ENCODE data around the gene EIF1.

EIF1 gene

DNA sequence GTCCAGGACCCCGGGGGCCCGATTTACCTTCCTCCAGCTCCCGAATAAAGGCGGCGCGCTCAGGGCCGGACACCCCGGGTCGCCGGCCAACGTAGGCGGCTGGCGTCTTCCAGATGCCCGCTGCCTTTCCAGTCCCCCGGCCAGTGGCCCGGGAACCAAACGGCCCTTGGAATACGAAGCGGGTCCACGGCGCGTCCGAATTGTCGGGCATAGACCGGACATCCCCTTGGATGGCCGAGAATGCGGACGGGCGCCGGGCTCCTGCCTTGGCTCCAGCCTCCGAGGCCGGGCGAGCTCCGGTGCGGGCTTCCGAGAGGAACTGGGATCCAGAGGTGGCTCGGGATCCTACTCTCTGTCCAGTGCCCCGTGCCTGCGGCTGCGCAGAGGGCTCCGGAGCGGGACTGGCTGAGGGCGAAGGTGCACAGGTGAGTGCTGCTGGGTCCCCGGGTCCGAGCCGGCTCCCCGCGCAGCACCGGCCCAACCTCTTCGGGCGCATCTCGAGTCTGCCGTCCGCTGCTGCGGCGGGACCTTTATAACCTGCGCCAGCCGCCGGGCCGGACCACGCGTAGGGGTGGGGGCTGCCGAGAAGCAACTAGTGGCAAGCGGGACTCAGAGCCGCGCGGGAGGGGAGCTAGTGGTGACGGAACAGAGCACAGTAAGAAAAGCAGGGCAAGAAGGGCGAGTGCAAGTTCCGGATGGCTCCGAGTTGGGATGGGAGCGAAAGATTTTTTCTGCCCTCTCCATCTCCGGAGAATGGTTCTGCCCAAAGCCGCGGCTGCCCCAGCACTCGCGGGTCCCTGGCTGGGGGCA is 45.7 kb downstream of the EIF1 start, which contains the start of gene HAP1:
TSS of gene HAP1 (minus strand) at position 505 of the 810 bp plus-strand sequence. CDS start at position 496, 9 bp downstream.
- Histone ChIP-seq H3K9ac (ENCODE audit: low read depth, low read length) (peak within 1 kb of the TSS; percentile 97), H3K9me3 (ENCODE audit: control insufficient read depth, insufficient read depth, low read length) (no peaks in the 10 kb centered on the region), H3K4me1 (ENCODE audit: control insufficient read depth, insufficient read depth, low read length) (peaks cover 7% of the 10 kb centered on the region), H3K36me3 (ENCODE audit: control insufficient read depth, insufficient read depth, low read length) (no peaks in the 10 kb centered on the region), H3K4me3 (ENCODE audit: low read depth, low read length) (peak within 1 kb of the TSS; percentile 81), H3K27me3 (ENCODE audit: control insufficient read depth, insufficient read depth, low read length) (peaks cover 73% of the 10 kb centered on the region), H3K27ac (ENCODE audit: low read depth, low read length) (no peak within 1 kb of the TSS)

DNA sequence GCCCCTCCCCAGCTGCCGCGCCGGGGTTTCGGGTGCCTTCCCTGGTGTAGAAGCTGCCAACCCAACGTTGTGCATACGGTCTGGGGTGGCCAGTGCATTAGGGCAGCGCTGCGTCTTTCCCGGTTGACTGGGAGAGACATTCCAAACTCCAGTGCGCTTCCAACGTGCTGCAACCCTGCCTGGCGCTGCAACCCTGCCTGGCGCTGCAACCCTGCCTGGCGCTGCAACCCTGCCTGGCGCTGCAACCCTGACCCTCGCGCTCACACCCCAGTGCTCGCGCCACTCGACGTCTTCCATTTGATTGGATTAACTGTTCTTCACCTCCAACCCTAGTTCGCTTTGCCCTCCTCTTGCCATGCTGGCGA is 46.2 kb downstream of the EIF1 start:
- peaks cover 7% of the 10 kb centered on the region for H3K4me1 ChIP-seq (ENCODE audit: control insufficient read depth, insufficient read depth, low read length)
- H3K9me3 ChIP-seq (ENCODE audit: control insufficient read depth, insufficient read depth, low read length): no peaks in the 10 kb centered on the region
- H3K36me3 ChIP-seq (ENCODE audit: control insufficient read depth, insufficient read depth, low read length): no peaks in the 10 kb centered on the region
- H3K4me3 ChIP-seq (ENCODE audit: low read depth, low read length): peak overlapping the region; percentile 81
- H3K27ac ChIP-seq (ENCODE audit: low read depth, low read length): no peak overlapping the region
- H3K9ac ChIP-seq (ENCODE audit: low read depth, low read length): peak overlapping the region; percentile 97
- H3K27me3 ChIP-seq (ENCODE audit: control insufficient read depth, insufficient read depth, low read length): peaks cover 73% of the 10 kb centered on the region

DNA sequence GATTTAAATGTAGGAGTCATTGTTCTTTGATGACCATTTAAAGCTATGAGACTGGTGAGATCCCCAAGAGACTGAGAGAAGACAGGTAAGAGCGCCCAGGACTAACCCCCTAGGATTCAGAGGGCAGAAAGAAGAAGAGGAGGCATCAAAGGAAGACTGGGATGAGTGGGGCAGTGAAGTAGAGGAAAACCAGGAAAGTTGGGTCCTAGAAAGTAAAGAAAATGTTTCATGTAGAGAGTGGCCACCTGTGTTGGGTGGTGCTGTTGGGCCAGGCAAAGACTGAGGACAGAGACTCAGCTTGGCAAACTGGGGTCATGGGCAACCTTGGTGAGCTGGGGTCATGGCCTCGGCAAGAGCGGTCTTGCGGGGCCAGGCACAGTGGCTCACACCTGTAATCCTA is 47.1 kb downstream of the EIF1 start:
- Histone ChIP-seq H3K27ac (ENCODE audit: low read depth, low read length) (no peak overlapping the region), H3K4me1 (ENCODE audit: control insufficient read depth, insufficient read depth, low read length) (peaks cover 7% of the 10 kb centered on the region), H3K9me3 (ENCODE audit: control insufficient read depth, insufficient read depth, low read length) (no peaks in the 10 kb centered on the region), H3K9ac (ENCODE audit: low read depth, low read length) (no peak overlapping the region), H3K4me3 (ENCODE audit: low read depth, low read length) (no peak overlapping the region), H3K36me3 (ENCODE audit: control insufficient read depth, insufficient read depth, low read length) (no peaks in the 10 kb centered on the region), H3K27me3 (ENCODE audit: control insufficient read depth, insufficient read depth, low read length) (peaks cover 70% of the 10 kb centered on the region)

DNA sequence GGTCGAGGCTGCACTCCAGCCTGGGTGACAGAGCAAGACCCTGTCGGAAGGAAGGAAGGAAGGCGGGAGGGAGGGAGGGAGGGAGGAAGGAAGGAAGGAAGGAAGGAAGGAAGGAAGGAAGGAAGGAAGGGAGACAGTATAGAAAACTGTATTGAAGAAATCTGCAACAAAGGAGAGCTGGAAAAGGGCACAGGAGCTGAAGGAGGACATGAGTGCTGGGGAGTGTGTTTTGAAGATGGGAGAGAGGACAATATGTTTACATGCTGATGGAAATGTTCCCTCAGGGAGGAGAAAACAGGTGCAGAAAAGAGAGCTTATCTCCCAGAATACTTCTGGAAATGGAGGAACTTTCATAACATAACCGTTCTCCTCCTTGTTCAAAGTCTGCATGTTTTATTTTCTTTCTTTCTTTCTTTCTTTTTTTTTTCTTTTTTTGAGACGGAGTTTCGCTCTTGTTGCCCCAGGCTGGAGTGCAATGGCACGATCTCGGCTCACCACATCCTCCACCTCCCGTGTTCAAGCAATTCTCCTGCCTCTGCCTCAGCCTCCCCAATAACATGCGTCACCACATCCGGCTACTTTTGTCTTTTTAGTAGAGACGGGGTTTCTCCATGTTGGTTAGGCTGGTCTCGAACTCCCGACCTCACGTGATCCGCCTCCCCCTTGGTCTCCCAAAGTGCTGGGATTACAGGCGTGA is 48.4 kb downstream of the EIF1 start:
- Histone ChIP-seq H3K27ac (ENCODE audit: low read depth, low read length) (no peak overlapping the region), H3K4me3 (ENCODE audit: low read depth, low read length) (no peak overlapping the region), H3K27me3 (ENCODE audit: control insufficient read depth, insufficient read depth, low read length) (peaks cover 57% of the 10 kb centered on the region), H3K9me3 (ENCODE audit: control insufficient read depth, insufficient read depth, low read length) (no peaks in the 10 kb centered on the region), H3K4me1 (ENCODE audit: control insufficient read depth, insufficient read depth, low read length) (peaks cover 7% of the 10 kb centered on the region), H3K36me3 (ENCODE audit: control insufficient read depth, insufficient read depth, low read length) (no peaks in the 10 kb centered on the region), H3K9ac (ENCODE audit: low read depth, low read length) (no peak overlapping the region)

DNA sequence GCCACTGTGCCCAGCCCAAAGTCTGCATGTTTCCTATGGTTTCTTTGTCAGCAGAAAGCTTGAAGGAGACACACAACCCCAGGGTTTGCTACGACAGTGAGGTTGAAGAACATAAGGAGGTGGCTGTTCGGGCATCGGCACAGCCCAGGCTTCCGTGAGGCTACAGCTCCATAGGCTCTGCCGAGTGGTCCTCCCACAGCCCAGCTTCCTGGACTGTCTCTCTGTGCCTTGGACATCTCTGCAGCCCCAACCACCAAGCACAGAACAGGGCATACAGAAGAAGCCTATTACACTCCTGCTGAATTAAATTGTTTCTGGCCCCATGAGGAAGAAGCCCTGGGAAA is 49.0 kb downstream of the EIF1 start:
- H3K27me3 ChIP-seq (ENCODE audit: control insufficient read depth, insufficient read depth, low read length): peaks cover 52% of the 10 kb centered on the region
- no peak overlapping the region for H3K4me3 ChIP-seq (ENCODE audit: low read depth, low read length)

DNA sequence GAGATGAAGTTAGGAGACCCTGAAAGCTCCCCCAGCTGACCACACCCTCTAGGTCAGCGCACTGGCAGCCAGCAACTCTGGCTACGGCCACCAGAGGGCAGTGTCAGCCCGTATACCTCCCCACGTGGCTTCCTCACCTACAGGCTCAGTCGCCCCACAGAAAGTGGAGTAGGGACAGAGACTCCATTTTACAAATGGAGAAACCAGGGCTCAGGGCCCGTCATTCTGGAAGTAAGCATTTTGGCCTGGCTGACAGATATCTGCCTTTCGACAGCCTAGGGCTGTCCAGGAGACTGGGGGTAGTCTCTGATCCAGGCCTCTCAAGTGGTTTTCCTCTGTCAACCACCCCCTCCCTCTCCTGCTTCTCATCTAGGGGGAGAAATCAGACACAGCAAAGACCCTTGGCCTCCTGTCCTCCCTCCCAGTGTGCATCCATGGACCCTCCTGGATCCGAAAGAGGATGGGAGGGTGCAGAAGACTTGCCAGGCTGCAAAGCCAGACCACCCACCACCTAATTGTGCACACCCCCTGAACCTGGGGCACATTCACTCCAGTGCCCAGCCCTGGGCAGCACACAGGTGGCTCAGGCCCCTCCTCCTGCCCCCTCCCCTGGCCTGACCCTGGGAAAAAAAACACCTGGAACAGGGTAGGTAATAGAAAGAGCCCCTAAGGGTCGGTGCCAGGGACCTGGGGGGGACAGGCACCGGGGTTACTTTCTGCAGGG is 49.6 kb downstream of the EIF1 start:
- H3K9me3 ChIP-seq (ENCODE audit: control insufficient read depth, insufficient read depth, low read length): no peaks in the 10 kb centered on the region
- H3K27ac ChIP-seq (ENCODE audit: low read depth, low read length): no peak overlapping the region
- H3K4me3 ChIP-seq (ENCODE audit: low read depth, low read length): no peak overlapping the region
- H3K9ac ChIP-seq (ENCODE audit: low read depth, low read length): peak overlapping the region; percentile 58
- peaks cover 46% of the 10 kb centered on the region for H3K27me3 ChIP-seq (ENCODE audit: control insufficient read depth, insufficient read depth, low read length)
- peaks cover 7% of the 10 kb centered on the region for H3K4me1 ChIP-seq (ENCODE audit: control insufficient read depth, insufficient read depth, low read length)
- no peaks in the 10 kb centered on the region for H3K36me3 ChIP-seq (ENCODE audit: control insufficient read depth, insufficient read depth, low read length)

More for the DNA sequence above, 49.0 kb downstream of the EIF1 start:
- Histone ChIP-seq H3K9me3 (ENCODE audit: control insufficient read depth, insufficient read depth, low read length) (no peaks in the 10 kb centered on the region), H3K4me1 (ENCODE audit: control insufficient read depth, insufficient read depth, low read length) (peaks cover 7% of the 10 kb centered on the region), H3K27ac (ENCODE audit: low read depth, low read length) (no peak overlapping the region), H3K9ac (ENCODE audit: low read depth, low read length) (no peak overlapping the region), H3K36me3 (ENCODE audit: control insufficient read depth, insufficient read depth, low read length) (no peaks in the 10 kb centered on the region)

DNA sequence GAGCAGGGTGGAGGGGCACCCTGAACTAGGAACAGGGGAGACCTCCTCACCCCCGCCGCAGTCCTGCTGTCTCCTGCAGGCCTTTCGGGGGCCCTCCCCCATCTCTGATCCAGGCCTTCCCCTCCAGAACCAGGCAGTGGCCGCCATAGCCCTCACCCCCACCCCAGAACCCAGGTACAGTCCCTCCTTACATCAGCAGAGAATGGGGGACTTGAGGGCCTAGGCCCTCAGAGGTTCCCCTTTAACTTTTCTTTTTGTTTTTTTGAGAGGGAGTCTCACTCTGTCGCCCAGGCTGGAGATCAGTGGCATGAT is 50.1 kb downstream of the EIF1 start:
- no peak overlapping the region for H3K4me3 ChIP-seq (ENCODE audit: low read depth, low read length)
- H3K36me3 ChIP-seq (ENCODE audit: control insufficient read depth, insufficient read depth, low read length): no peaks in the 10 kb centered on the region
- no peak overlapping the region for H3K9ac ChIP-seq (ENCODE audit: low read depth, low read length)
- H3K9me3 ChIP-seq (ENCODE audit: control insufficient read depth, insufficient read depth, low read length): no peaks in the 10 kb centered on the region
- H3K4me1 ChIP-seq (ENCODE audit: control insufficient read depth, insufficient read depth, low read length): peaks cover 7% of the 10 kb centered on the region
- no peak overlapping the region for H3K27ac ChIP-seq (ENCODE audit: low read depth, low read length)
- H3K27me3 ChIP-seq (ENCODE audit: control insufficient read depth, insufficient read depth, low read length): peaks cover 41% of the 10 kb centered on the region

DNA sequence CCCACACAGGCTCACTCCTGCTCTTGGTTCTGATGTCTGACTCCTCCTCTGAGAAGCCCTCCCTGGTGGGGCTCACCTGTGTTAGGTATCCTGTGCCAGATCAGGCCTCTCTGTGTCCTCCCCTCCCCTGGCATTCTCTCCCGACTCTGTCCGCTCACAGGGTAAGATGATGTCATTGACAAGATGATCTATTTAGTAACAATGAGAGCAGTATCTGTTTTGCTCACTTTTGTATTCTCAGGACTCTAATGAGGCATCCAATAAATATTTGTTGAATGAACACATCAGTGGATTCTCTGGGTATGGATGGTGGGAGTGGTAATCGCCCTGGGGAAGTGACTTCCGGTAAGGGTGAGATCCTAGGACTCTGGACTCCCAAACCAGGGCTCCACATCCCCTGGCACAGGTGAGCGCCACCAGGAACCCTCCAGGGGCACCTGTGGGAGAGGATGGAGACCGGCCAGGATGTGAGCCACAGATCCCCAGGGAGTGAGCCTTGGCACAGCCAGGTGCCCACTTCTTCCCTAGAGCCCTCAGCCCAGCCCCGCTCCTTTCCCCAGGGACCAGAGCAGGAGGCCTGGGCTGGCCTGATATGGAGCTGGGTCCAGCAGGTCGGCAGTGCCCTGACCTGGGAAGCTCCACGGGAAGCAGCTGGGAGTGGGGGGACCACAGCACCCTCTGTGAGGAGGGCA is 51.1 kb downstream of the EIF1 start:
- Histone ChIP-seq H3K4me3 (ENCODE audit: low read depth, low read length) (no peak overlapping the region), H3K9ac (ENCODE audit: low read depth, low read length) (no peak overlapping the region), H3K27me3 (ENCODE audit: control insufficient read depth, insufficient read depth, low read length) (peaks cover 31% of the 10 kb centered on the region), H3K4me1 (ENCODE audit: control insufficient read depth, insufficient read depth, low read length) (peaks cover 7% of the 10 kb centered on the region), H3K27ac (ENCODE audit: low read depth, low read length) (no peak overlapping the region), H3K36me3 (ENCODE audit: control insufficient read depth, insufficient read depth, low read length) (no peaks in the 10 kb centered on the region), H3K9me3 (ENCODE audit: control insufficient read depth, insufficient read depth, low read length) (no peaks in the 10 kb centered on the region)

DNA sequence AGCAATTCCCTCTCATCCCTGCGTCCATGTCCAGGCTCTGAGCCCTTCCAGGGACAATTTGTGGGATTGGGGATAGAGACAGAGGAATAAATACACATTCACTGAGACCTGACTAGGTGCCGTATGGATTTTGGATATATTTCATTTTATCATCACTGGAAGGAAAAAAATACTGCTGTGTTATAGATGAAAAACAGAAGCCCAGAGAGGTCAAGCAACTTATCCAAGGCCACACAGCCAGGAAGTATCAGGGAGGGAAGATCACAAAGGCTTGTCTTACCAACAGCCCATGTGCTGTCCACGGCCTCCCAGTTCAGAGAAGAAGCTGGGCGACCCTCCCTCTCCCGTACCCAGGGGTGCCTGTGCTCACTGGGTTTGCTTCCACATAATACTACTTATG is 51.8 kb downstream of the EIF1 start:
- H3K9ac ChIP-seq (ENCODE audit: low read depth, low read length): no peak overlapping the region
- H3K4me3 ChIP-seq (ENCODE audit: low read depth, low read length): no peak overlapping the region
- H3K9me3 ChIP-seq (ENCODE audit: control insufficient read depth, insufficient read depth, low read length): no peaks in the 10 kb centered on the region
- no peak overlapping the region for H3K27ac ChIP-seq (ENCODE audit: low read depth, low read length)
- no peaks in the 10 kb centered on the region for H3K36me3 ChIP-seq (ENCODE audit: control insufficient read depth, insufficient read depth, low read length)
- peaks cover 24% of the 10 kb centered on the region for H3K27me3 ChIP-seq (ENCODE audit: control insufficient read depth, insufficient read depth, low read length)
- H3K4me1 ChIP-seq (ENCODE audit: control insufficient read depth, insufficient read depth, low read length): peaks cover 7% of the 10 kb centered on the region

DNA sequence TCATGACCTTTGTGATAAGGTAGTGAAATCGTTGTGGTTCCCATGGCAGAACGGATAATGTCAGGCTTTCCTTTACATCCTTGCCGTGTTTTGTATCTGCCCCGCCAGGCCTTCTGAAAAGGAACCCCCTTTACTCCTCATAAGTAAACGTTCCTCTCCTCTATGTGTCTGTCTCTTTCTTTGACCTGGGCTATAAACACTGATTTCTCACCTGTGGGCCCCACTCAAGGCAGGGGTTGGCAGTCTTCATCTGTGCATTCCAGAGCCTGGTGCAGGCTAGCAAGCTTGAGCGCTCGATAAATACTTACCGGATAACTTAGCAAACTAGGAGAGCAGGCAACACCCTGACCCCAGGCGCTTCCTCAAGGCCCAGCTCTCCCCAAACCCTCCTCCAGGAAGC is 53.0 kb downstream of the EIF1 start:
- Histone ChIP-seq H3K9me3 (ENCODE audit: control insufficient read depth, insufficient read depth, low read length) (no peaks in the 10 kb centered on the region), H3K9ac (ENCODE audit: low read depth, low read length) (no peak overlapping the region), H3K4me1 (ENCODE audit: control insufficient read depth, insufficient read depth, low read length) (peaks cover 7% of the 10 kb centered on the region), H3K27ac (ENCODE audit: low read depth, low read length) (no peak overlapping the region), H3K36me3 (ENCODE audit: control insufficient read depth, insufficient read depth, low read length) (no peaks in the 10 kb centered on the region), H3K27me3 (ENCODE audit: control insufficient read depth, insufficient read depth, low read length) (peaks cover 12% of the 10 kb centered on the region), H3K4me3 (ENCODE audit: low read depth, low read length) (no peak overlapping the region)

Measured in HUES48 (cell line).